OCI-LY3 (cell line): Measurements from ENCODE around the gene KLK7.

Source experiments
- H2AFZ ChIP-seq: fragments of 200-600, 300-600 bp; shearing (Covaris generic); 2 replicates; pipeline ENCODE4 v1.6.0; 2014; ENCODE audit warnings: antibody characterized with exemption, low read depth, low read length
- H3K27ac ChIP-seq: fragments of 200-600, 300-600 bp; sonication (generic); 2 replicates; pipeline ENCODE4 v1.5.1; 2014; ENCODE audit warnings: mild to moderate bottlenecking, low read length, moderate library complexity, mixed read lengths
- H3K27me3 ChIP-seq: fragments of 200-600, 300-600 bp; sonication (generic); 2 replicates; pipeline ENCODE4 v1.6.1; 2014; ENCODE audit warnings: low read depth, low read length, mixed read lengths
- H3K36me3 ChIP-seq: fragments of 200-600, 300-600 bp; sonication (generic); replicated peaks from 2 replicates; pipeline ENCODE3; 2014; ENCODE audit warnings: low read depth, low read length, mixed read lengths
- H3K4me1 ChIP-seq: fragments of 300-600, 200-600 bp; sonication (generic); 2 replicates; pipeline ENCODE4 v1.6.1; 2014; ENCODE audit warnings: low read length, mixed read lengths
- H3K4me2 ChIP-seq: fragments of 200-600, 300-600 bp; sonication (generic); 2 replicates; pipeline ENCODE4 v1.6.1; 2014; ENCODE audit warnings: low read length, mixed read lengths
- H3K4me3 ChIP-seq: fragments of 300-600, 200-600 bp; sonication (generic); 2 replicates; pipeline ENCODE4 v1.5.1; 2014; ENCODE audit warnings: antibody characterized with exemption, mild to moderate bottlenecking, low read length, moderate library complexity
- H3K79me2 ChIP-seq: fragments of 300-600, 200-600 bp; shearing (Covaris generic); 2 replicates; pipeline ENCODE4 v1.6.1; 2014; ENCODE audit warnings: mild to moderate bottlenecking, low read length, mixed read lengths
- H3K9ac ChIP-seq: fragments of 300-600, 200-600 bp; shearing (Covaris generic); 2 replicates; pipeline ENCODE4 v1.6.0; 2014; ENCODE audit warnings: mild to moderate bottlenecking, low read length, moderate library complexity
- H3K9me3 ChIP-seq: fragments of 200-600, 300-600 bp; shearing (Covaris generic); 2 replicates; pipeline ENCODE4 v1.6.1; 2014; ENCODE audit warnings: low read length, mixed read lengths; ENCODE audit not compliant: insufficient read depth
- H4K20me1 ChIP-seq: fragments of 200-600, 300-600 bp; sonication (generic); 2 replicates; pipeline ENCODE4 v1.6.1; 2016; ENCODE audit warnings: low read length, mixed read lengths; ENCODE audit not compliant: insufficient read depth
- EZH2phosphoT487 ChIP-seq: fragments of 200-600 bp; shearing (Covaris generic); IDR thresholded peaks from 2 replicates; pipeline ENCODE4 v1.6.1; 2018; ENCODE audit warnings: antibody characterized with exemption, mixed run types, low read depth
- TF ChIP-seq, protein P1 (sequence below): fragments of 200-600, 300-600 bp; sonication (generic); IDR thresholded peaks from 2 replicates; pipeline ENCODE4 v1.5.1; 2014; ENCODE audit warnings: antibody characterized with exemption, low read length, low read depth

Gene KLK7

DNA sequence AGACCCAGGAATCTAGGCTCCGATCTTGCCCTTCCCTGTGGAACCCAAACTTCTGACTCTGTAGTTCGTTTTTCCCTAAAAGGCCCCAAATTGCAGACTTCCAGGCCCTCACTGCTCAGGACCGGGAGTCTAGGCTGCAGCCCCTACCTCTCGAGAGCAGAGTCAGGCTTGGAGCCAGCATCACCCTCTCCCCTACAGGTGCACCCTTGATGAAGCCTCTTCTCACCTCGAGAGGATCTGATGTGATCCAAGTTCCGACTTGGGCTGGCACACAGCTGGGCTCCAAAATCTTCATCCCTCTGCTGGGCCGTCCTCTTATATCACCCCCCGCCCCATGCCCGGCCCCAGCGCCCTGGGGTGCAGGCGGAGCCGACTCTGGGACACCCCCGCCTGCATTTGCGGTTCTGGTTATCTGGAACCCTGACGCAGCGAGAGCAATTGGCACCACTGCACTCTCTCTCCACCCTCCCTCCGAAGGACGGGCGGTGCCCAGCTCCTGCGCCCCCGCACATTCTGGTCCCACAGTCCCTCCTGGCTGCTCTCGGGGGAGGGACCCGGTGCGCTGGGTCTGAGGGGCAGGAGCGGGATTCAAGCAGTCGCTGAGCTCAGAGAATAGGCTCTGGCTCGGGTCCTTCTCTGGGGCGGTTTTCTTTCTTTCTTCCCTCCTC, at the start of gene KLK7:
Gene KLK7 (minus strand): TSS at position 293 of the 668 bp plus-strand sequence. CDS start 1,518 bp downstream, outside the sequence.
- Histone ChIP-seq H3K4me2 (no peak within 1 kb of the TSS), H3K9me3 (no peaks in the 10 kb centered on the region), H3K4me3 (no peak within 1 kb of the TSS), H3K4me1 (no peaks in the 10 kb centered on the region), H2AFZ (no peak within 1 kb of the TSS), H3K36me3 (no peaks in the 10 kb centered on the region), H3K27ac (no peak within 1 kb of the TSS), H4K20me1 (no peaks in the 10 kb centered on the region), H3K79me2 (no peaks in the 10 kb centered on the region), H3K9ac (no peak within 1 kb of the TSS), H3K27me3 (peaks cover 31% of the 10 kb centered on the region)
- TF ChIP-seq, protein P1, sequence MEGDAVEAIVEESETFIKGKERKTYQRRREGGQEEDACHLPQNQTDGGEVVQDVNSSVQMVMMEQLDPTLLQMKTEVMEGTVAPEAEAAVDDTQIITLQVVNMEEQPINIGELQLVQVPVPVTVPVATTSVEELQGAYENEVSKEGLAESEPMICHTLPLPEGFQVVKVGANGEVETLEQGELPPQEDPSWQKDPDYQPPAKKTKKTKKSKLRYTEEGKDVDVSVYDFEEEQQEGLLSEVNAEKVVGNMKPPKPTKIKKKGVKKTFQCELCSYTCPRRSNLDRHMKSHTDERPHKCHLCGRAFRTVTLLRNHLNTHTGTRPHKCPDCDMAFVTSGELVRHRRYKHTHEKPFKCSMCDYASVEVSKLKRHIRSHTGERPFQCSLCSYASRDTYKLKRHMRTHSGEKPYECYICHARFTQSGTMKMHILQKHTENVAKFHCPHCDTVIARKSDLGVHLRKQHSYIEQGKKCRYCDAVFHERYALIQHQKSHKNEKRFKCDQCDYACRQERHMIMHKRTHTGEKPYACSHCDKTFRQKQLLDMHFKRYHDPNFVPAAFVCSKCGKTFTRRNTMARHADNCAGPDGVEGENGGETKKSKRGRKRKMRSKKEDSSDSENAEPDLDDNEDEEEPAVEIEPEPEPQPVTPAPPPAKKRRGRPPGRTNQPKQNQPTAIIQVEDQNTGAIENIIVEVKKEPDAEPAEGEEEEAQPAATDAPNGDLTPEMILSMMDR, result no peak
- no peak for TF ChIP-seq EZH2phosphoT487

DNA sequence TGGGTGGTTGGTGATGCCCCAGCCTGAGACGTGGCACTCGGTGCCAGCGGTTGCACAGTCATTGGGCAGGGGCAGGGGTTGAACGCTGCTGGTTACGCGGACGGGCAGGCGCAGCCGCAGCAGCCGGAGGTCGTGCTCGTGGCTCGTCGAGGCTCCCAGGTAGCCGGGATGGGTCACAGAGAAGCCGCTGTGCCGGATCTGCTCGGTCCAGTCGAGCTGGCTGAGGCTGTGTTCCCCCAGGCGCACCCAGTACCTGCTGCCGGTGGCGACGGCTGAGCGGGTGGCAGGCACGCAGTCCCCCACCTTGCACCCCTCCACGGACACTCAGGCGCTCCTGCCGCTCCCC, 48.1 kb upstream of the KLK7 start:
- Histone ChIP-seq H4K20me1 (no peaks in the 10 kb centered on the region), H2AFZ (no peak overlapping the region), H3K9ac (no peak overlapping the region), H3K4me3 (no peak overlapping the region), H3K27me3 (peaks cover 8% of the 10 kb centered on the region; the same call in 1 of the 2 replicates), H3K9me3 (no peaks in the 10 kb centered on the region), H3K27ac (no peak overlapping the region), H3K4me1 (no peaks in the 10 kb centered on the region), H3K36me3 (no peaks in the 10 kb centered on the region), H3K4me2 (no peak overlapping the region), H3K79me2 (no peaks in the 10 kb centered on the region)
- TF ChIP-seq, protein P1, result no peak
- TF ChIP-seq EZH2phosphoT487, result no peak

DNA sequence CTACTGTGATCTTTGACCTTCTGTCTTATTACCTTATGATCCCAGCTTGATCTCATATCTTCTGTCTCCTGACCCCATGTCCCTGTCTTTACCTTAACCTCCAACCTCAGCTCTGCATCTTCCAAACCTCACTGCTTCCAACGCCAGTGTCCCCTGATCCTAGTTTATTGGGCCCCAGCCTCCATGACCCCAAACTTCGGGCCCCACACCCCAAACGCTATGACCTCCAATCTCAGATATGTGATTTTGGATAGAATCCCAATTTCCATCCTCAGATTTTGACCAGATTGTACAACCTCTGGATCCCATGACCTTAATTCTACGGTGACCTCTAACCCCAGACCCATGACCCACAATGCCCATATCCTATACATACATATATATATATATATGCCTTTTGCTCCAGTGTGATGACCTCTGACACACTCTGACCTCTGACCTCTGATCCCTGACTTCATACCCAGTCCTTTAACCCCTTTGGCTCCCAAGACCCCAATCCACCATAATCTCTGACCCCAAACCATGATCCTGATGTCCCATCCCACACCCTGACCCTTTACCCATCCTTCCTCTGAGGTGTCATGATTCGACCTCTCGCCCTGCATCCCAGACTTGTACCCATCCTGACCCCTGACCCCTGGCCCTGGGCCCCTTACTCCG, 47.6 kb upstream of the KLK7 start:
- Histone ChIP-seq H3K27me3 (peaks cover 8% of the 10 kb centered on the region; the same call in 1 of the 2 replicates), H3K4me2 (no peak overlapping the region), H2AFZ (no peak overlapping the region), H3K36me3 (no peaks in the 10 kb centered on the region), H3K79me2 (no peaks in the 10 kb centered on the region), H4K20me1 (no peaks in the 10 kb centered on the region), H3K9me3 (no peaks in the 10 kb centered on the region), H3K4me1 (no peaks in the 10 kb centered on the region), H3K9ac (no peak overlapping the region), H3K4me3 (no peak overlapping the region), H3K27ac (no peak overlapping the region)
- TF ChIP-seq EZH2phosphoT487, result no peak

DNA sequence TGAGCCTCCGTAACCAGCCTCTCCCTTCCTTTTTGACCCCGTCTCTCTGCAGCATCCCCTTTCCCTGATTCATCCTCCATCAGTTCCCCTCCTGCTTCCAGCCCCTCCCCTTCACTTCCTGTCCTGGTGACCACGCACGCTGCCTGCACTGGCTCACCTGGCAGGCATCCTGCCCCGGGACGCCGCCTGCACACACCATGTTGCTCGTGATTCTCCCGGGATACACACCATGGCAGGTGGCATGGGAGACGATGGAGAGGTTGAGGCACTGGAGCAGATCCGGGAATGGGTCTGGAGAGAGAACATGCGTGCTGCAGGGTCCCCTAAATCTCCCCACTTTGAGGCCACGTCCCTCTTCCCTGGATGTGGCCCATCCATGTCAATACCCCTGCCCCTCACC, 46.9 kb upstream of the KLK7 start:
- Histone ChIP-seq H3K27ac (no peak overlapping the region), H3K4me1 (no peaks in the 10 kb centered on the region), H3K4me2 (no peak overlapping the region), H2AFZ (no peak overlapping the region), H3K79me2 (no peaks in the 10 kb centered on the region), H3K27me3 (peaks cover 8% of the 10 kb centered on the region; the same call in 1 of the 2 replicates), H3K4me3 (no peak overlapping the region), H3K9ac (no peak overlapping the region), H3K36me3 (no peaks in the 10 kb centered on the region), H3K9me3 (no peaks in the 10 kb centered on the region), H4K20me1 (no peaks in the 10 kb centered on the region)
- TF ChIP-seq, protein P1, result no peak
- TF ChIP-seq EZH2phosphoT487, result no peak
